Dedifferentiated amniotic fluid mesenchymal stem cell (primary cell): Measurements from ENCODE around the gene TAS2R30.

Experiments
- DNase-seq: peaks from one replicate; pipeline ENCODE4 v3.0.0-alpha.2; 2016; ENCODE audit errors: extremely low spot score

Gene TAS2R30, protein sequence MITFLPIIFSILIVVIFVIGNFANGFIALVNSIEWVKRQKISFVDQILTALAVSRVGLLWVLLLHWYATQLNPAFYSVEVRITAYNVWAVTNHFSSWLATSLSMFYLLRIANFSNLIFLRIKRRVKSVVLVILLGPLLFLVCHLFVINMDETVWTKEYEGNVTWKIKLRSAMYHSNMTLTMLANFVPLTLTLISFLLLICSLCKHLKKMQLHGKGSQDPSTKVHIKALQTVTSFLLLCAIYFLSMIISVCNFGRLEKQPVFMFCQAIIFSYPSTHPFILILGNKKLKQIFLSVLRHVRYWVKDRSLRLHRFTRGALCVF

DNA sequence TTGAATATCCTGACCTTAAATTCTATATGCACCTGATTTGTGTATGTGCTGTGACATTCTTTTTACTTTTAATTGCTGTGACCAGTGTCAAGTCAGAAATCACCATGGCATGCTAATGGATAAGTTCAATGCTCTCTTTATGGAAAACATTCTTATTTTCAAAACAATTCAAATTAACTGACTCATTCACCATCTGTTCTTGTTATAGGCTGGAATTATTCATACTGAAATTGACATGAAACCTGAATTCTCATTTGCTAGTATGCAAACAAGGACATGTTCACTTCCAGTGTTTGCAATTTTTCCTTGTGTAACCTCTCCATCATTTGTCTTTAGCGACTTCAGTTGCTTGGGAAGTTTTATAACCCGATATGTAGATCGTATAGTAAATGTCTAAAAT, at the start of gene TAS2R30:
TSS of gene TAS2R30 (minus strand) at position 340 of the 400 bp plus-strand sequence. CDS start 400 bp downstream, outside the sequence.
- no peak for DNase-seq

DNA sequence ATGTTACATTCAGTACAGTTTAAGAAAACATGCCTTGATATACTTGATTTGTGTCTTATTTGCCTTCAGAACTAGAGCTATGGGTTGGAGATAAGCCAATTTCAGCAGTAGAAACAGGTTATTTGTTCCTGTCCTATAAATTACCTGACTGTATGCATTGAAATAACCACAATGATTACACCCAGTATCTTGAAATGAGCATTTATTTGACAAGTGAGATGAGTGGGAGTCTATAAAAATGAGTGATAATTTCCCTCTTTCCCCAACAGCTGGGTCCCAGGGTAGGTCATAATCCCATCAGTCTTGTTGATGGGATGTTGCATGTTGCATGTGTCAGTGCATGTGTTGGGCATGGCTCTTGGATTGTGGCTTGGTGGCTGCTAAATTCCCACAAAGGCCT, 48.6 kb upstream of the TAS2R30 start:
- no peak for DNase-seq

DNA sequence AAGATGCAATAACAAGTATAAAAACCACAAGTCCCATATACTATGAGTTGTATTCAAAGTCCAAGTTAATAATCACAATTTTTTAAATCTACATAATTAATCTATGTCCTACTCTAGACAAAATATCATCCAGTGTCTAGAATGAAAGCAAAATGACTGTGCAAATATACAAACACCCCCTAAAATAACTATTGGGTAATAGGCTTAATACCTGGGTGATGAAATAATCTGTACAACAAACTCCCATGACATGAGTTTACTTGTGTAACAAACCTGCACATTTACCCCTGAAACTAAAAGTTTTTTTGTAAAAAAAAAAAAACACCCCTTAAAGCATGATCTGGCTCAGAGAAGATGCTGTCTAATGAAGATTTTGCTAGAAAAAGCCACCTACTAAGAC, 48.1 kb upstream of the TAS2R30 start:
- no peak for DNase-seq

DNA sequence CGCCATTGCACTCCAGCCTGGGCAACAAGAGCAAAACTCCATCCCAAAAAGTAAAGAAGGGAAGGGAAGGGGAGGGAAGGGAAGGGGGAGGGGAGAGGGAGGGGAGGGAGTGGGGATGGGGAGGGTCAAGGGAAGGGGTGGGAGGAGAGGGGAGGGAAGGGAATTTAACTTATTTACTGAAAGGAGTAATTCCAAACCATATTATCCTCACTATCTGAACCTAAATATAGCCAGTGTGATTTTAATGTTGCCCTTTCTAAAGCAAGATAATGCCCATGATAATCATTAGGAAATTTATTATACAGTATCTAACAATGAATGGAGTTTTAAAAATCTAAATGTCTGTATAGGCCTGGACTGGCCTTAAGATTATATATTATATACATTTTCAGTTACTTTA, 43.8 kb upstream of the TAS2R30 start:
- no peak for DNase-seq

DNA sequence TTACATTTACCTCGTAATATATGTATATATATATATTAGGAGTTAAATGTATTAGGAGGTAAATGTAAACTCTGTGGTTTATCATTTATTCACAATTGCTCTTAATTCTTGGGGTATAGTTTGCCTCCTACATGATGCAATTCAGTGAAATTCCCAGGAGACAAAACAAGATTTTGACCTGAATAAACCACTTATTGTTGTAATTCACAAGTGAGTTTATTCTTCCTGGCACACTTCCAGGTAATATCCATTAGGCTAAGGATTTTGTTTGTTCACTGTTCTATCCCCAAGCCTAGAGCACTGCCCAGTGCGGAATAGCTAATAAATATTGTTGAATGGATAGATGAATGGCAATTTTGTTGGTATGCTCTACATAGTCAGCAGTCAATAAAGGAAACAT, 39.6 kb upstream of the TAS2R30 start:
- no peak for DNase-seq

DNA sequence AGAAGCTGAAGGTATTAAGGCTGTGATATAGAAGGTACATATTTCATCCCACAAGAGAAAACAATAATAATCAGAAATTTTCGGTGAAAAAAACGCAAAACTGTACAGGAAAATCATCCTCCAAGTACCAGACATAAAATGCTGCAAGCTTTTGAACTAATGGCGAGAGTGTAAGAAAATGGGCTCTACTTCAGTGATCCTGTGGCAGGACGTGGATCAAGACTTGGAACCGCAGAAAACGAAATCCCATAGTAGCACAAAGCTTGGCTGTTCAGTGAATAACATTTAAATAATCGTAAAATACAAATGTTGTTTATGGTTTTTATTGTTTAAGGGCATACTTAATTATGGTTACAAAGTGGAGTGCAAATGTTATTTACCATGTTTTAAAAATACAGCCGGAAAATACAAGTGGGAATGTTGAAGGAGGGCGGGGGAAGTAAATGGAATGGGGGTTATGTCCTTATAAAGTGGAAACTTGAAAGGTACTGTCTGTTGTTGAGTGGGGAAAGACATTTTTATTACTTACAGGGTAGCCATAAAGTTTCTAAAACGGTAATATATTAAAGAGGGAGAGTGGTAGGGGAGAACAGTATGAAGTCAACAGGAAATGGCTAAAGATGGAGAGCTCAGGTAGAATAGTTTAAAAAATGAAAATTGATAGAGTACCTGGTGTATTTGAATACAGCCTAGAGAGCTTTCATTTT, 37.7 kb upstream of the TAS2R30 start:
- DNase-seq: no peak

DNA sequence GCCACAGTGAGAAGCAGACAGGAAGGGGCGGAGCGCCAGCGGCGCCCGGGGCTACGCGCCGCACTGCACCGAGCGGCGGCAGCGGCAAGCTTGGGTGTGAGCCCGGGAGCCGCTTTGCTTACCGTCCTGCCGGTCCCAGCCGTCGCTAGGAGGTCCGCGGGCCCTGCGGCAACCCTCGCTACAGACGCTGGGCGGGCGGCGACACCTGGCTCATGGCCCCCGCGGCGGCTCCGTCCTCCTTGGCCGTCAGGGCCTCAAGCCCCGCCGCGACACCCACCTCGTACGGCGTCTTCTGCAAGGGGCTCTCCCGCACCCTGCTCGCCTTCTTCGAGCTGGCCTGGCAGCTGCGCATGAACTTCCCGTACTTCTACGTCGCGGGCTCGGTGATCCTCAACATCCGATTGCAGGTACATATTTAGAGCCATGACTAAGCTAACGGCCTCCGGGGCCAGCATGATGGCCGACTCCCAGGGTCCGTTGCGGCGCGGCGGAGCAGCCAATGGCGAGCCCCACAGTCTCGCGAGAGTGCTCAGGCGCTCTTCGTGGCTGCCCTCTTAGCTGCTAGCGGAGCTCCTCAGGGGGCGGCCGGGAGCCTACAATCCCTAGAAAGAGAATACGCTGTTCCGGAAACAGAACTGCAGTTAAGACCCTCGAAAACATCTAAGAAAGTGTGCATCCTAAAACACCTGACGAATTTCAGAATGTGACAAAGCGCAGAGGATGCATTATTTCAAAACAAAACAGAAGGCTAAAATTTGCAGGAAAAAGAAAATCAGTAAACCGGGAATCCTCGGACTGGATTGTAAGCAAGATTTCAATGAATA, 36.9 kb upstream of the TAS2R30 start, which contains the start of gene SMIM10L1:
TSS of gene SMIM10L1 (plus strand) at position 50 of the 824 bp plus-strand sequence. CDS start at position 213, 163 bp downstream.
- DNase-seq: peak; percentile 90

DNA sequence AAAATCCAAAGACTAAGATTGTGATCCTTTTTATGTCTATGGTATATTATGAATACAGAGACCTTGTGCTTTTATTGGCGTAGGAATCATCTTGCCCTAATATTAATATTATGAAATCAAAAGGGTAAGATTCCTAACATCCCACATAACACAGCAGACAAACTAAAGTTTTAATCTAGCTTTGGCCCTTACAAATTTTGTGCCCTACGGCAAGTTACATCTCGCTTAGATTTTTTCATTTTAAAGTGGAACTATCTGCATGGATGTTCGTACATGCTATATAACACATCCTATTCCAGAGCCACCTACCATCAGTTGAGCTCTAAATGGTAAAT, 36.3 kb upstream of the TAS2R30 start:
- no peak for DNase-seq

DNA sequence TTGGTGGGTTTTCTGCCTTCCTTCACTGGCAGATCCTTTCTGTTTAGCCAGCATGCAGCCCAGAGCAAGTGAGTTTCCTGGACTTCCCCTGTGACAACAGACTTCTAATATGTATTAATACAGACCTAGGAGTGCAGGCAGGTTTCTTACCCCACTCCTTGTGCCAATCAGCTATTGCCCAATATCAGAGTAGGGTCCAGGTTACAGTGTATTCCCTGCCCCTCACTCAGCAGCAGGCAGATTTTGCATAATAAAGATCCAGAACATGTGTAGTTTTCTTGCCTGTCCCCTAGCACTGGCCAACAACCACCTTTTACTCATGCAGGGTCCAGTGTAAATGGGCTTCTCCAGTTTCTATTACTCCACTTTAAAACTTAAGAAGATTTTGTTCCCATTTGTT, 31.9 kb upstream of the TAS2R30 start:
- no peak for DNase-seq

DNA sequence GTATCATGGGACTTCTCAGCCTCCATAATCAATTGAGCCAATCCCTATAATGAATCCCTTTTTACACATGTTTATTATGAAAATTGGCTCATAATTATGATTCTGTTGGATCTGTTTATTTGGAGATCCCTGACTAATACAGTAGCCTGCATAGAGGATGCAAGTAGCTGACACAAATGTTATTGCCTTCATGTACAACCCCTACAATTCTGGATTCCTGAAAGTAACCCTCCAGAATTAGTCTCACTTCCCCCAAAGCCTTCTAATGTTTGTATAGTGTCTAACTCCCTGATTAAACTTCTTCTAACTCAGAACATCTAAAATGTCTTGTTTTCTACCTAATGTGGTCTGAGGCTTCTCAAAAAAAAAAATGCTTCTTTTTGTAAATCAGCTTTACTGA, 29.9 kb upstream of the TAS2R30 start:
- no peak for DNase-seq

DNA sequence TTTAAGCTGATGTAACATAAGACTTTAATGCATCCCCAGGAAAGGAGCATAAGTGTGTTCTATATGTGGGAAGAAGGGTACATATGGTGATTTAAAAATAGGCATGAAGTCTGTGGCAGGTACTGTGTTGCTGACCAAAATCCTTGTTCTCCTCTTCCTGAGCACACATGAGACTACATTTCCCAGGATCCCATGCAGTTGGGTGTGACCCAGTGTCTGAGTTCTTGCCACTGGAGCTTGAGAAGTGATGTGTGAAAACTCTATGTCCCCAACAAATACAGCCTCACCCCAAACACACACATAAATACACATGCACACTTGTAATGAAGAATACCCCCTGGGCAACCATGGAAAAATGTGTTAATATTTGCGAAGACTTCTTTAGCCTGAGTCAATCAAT, 28.1 kb upstream of the TAS2R30 start:
- no peak for DNase-seq

DNA sequence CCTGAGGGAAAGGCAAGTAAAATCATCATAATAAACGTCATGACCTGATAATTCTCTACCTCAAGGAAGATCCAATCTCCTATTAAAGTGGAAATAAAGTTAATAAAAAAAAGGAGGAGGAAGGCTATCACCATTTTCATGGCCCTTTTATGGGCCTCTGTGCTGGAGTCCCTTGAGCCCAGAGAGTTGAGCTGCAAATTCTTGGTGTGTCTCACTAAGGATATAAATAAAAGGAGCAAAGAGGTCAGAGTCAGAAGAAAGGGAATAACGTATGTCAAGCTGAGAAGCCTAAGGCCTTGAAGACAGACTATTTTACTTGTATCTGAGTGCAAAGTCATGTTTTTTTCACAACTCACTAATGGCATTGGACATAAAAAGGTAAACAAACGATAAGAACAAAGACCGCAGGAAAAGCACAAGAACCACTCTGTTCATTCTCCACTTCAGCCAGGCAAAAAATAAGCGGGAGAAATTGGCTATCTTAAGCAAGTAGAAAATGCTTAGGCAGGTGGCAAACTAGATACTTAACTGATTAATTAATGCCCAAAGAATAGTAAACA, 24.5 kb upstream of the TAS2R30 start:
- DNase-seq: no peak

DNA sequence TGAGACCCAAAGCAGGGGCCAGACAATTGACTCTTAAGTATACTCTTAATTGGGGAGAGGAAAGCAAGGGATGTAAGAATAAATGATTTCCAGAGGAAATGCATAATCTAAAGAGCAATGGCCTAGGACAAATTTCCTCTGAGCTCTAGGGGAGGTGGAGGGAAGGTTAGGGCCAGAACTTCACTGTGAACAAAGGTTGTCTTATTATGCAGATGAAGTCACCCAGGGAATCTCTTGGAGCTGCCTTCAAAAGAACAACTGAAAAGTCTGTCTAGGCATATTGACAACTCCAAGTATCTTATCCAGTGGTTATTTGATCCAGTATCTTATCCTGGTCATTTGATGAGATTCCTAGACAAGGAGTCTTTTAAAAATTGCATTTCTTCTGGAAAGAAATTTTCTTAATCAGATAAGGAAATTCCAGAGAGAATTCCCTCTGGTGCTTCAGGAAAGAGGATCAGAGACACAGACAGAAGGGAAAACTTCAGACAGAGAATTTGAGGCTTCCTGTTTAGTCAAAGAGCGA, 20.0 kb upstream of the TAS2R30 start:
- DNase-seq: no peak

DNA sequence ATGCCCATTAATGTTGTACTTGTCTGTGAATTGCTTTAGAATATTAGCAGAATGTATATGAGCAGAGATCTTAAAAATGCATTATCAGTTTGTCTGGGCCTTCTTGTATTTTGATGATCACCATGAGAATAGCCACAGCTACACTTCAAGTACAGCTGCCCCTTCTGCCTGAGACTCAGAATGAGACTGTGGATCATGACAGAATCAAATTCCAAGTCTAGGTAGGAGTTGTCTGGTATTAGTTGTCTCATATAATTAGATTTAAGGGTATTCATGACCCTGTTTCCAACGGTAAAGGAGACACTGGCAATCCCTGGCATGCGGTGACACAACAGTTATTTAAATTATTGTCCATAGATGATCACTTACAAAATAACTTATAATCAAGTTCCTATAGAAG, 18.3 kb upstream of the TAS2R30 start:
- no peak for DNase-seq

DNA sequence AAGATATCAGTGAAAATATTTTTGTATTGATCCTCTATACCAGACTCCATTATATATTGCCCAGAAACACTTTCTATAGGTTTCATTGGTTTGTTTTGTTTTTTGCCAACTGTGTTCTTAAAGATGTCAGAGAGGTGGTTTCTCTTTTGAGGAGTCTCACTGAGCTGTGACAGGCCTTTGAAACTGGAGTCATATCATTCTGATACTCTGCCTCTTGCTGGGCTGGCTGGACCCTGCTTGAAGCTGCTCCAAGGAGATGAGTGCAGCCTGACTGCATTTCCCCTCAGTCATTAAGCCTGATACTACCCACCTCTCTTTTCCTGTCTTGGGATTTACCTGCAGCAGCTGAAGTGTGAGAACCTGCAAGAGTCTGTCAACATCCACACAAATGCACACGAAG, 16.4 kb upstream of the TAS2R30 start:
- no peak for DNase-seq

DNA sequence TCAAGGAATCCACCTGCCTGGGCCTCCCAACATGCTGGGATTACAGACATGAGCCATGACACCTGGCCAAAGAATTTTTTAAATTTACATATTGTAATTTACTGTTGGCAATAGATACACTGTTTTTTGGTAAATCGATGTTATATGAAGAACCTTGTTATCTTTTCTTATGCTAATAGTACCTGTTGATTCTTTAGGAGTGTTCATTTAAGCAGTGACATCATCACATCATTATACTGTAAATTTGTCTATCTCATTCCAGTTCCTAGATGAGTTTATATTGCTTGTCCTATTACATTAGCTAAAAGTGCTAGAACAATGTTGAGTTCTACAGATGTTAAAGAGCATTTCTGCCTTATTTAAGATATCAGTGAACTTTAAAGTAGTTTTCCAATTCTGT, 13.0 kb upstream of the TAS2R30 start:
- no peak for DNase-seq

DNA sequence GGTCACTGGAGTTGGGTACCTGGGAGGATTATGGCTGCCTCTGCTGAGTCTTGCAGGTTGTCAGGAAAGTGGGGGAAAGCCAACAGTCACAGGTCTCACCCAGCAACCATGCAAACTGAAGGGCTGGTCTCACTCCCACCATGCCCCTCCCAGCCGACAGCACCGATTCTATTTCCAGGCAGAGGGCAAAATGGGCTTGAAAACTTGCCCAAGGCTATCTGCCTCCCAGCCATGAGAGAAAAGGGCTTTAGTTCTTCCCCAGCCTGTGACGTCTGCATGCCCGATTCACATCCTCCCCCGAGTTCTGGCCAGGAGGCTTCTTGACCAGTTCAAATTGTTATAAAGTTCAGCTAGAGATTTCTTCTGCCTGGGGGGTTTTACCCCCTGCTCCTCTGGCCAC, 9.9 kb upstream of the TAS2R30 start:
- DNase-seq: no peak

DNA sequence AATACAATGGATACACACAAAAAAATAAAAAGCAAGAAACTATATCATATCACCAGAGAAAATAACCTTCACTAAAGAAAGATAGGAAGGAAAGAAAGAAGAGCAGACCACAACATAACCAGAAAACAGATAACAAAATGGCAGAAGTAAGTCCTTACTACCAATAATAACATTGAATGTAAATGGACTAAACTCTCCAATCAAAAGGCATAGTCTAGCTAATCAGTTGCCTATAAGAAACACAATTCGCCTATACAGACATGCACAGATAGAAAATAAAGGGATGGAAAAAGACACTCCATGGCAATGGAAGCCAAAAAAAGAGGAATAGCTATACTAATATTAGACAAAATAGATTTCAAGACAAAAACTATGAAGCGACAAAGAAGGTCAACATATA, 8.9 kb upstream of the TAS2R30 start:
- DNase-seq: no peak

DNA sequence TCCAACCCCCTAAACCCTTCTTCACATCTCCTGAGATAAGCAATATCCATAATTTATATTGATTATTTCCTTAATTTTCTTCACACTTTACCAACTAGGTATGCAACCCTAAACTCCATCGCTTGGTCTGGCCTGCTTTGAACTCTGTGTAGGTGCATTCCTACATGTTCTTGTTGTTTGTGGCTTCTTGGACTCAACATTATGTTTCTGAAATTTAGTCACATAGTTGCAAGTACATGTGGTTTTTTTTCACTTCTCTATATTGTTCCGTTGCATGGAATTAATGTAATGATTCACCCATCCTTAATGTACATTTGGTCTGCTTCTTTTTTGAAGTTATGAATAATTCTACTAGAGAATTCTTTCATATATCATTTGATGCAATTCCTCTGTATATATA, 1.6 kb upstream of the TAS2R30 start:
- DNase-seq: no peak

DNA sequence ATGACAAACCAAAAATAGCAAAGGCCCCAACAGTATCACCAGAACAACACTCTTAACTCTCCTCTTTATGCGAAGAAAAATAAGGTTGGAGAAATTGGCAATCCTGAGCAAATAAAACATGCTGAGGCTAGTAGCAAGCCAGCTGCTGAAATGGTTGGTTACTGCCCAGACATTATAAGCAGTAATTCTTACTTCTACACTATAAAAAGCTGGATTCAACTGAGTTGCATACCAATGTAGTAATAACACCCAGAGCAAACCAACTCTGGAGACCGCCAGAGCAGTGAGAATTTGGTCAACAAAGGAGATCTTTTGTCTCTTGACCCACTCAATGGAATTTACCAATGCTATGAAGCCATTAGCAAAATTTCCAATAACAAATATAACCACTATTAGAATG, 628 bp downstream of the TAS2R30 start:
- no peak for DNase-seq

DNA sequence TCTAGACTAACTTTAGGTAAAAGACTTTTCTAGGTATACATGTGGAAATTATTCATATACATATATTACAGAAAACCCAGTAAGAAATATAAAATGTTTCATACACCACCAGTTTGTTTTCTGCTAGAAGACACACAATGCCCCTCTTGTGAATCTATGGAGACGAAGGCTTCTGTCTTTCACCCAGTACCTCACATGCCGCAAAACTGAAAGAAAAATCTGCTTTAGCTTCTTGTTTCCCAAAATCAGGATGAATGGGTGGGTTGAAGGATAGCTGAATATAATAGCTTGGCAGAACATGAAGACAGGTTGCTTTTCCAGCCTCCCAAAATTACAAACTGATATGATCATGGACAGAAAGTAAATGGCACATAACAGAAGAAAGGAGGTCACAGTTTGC, 1.3 kb downstream of the TAS2R30 start:
- no peak for DNase-seq

DNA sequence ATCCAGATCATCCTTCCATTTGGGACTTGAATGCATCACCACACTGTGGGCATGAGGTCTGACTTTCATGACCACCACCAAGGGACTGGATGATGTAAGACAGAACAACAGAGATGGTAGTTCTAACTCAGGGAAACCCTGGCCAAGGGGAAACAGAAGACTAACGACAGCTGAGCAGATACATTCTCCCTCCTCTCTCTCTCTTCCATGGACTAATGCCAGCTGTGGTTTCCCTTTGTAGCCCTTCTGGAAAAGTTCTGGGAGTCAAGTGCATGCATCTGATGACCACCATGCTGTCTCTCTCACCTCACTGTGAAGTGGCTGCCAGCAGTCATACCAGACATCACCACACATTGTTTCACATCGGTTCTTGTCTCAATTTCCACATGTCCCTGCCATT, 3.4 kb downstream of the TAS2R30 start:
- no peak for DNase-seq
